Fibroblast of mammary gland (primary cell): ENCODE data around the gene ASPHD1.
"Not testable (repeated sequence)": the region's sequence is repeated elsewhere in the genome, so short reads cannot be mapped to it uniquely, and the experiment has no call there.

Source experiments
- DNase-seq: peaks from one replicate; pipeline ENCODE4 v3.0.0-alpha.2; 2010; ENCODE audit warnings: low read depth
- H3K4me3 ChIP-seq: 2 replicates; pipeline ENCODE4 v1.5.1; 2011; ENCODE audit warnings: low read depth, mild to moderate bottlenecking, low read length, moderate library complexity; ENCODE audit not compliant: control insufficient read depth
- TF ChIP-seq, protein P1 (sequence below): conservative IDR thresholded peaks from 2 replicates; pipeline ENCODE4 v1.5.1; 2011; ENCODE audit warnings: low read depth, low read length, inconsistent platforms; ENCODE audit not compliant: control insufficient read depth, insufficient read depth

Gene ASPHD1

DNA sequence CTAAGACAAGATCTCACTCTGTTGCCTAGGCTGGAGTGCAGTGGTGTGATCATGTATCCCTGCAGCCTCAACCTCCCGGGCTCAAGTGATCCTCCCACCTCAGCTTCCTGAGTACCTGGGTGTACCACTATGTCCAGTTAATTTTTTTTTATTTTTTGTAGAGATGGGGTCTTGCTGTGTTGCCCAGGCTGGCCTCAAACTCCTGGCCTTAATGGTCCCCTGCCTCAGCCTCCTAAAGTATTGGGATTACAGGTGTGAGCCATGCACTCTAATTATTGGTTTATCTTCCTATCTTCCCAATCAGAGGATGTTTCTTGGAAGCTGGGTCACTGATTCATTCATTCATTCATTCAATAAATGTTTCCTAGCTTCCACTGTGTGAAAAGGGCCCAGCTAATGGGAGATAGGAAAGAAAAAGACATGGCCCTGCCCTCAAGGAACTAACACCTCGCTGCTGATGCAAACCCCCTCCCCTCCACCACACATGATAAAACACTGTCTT, 8.5 kb downstream of the ASPHD1 start:
- TF ChIP-seq, protein P1, sequence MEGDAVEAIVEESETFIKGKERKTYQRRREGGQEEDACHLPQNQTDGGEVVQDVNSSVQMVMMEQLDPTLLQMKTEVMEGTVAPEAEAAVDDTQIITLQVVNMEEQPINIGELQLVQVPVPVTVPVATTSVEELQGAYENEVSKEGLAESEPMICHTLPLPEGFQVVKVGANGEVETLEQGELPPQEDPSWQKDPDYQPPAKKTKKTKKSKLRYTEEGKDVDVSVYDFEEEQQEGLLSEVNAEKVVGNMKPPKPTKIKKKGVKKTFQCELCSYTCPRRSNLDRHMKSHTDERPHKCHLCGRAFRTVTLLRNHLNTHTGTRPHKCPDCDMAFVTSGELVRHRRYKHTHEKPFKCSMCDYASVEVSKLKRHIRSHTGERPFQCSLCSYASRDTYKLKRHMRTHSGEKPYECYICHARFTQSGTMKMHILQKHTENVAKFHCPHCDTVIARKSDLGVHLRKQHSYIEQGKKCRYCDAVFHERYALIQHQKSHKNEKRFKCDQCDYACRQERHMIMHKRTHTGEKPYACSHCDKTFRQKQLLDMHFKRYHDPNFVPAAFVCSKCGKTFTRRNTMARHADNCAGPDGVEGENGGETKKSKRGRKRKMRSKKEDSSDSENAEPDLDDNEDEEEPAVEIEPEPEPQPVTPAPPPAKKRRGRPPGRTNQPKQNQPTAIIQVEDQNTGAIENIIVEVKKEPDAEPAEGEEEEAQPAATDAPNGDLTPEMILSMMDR: no peak
- no peak for DNase-seq
- H3K4me3 ChIP-seq: no peak overlapping the region

DNA sequence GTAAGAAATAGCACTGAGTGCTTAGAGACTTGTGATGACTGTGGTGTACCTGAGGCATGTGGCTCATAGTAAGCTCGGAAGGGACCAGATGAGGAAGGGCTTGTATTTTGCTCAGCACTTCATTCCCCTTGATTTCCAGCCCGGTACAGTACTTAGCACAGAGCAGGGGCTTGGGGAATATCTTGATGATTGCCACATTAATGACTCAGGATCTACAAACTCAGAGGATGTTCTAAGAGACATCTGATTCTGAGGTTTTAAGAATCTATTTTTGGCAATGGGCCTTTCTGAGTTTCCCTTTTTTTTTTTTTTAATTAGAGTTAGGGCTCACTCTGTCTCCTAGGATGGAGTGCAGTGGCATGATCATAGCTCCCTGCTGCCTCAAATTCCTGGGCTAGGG, 9.1 kb downstream of the ASPHD1 start:
- no peak overlapping the region for H3K4me3 ChIP-seq
- TF ChIP-seq, protein P1: no peak
- peak; percentile 87 for DNase-seq

DNA sequence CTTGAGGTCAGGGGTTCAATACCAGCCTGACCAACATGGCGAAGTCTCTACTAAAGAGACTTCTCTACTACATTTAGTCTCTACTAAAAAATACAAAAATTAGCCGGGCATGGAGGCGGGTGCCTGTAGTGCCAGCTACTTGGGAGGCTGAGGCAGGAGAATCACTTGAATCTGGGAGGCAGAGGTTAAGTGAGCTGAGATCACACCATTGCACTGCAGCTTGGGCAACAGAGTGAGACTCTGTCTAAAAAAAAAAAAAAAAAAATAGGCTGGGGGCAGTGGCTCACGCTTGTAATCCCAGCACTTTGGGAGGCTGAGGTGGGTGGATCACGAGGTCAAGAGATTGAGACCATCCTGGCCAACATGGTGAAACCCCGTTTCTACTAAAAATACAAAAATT, 9.6 kb downstream of the ASPHD1 start:
- DNase-seq: not testable (repeated sequence)

DNA sequence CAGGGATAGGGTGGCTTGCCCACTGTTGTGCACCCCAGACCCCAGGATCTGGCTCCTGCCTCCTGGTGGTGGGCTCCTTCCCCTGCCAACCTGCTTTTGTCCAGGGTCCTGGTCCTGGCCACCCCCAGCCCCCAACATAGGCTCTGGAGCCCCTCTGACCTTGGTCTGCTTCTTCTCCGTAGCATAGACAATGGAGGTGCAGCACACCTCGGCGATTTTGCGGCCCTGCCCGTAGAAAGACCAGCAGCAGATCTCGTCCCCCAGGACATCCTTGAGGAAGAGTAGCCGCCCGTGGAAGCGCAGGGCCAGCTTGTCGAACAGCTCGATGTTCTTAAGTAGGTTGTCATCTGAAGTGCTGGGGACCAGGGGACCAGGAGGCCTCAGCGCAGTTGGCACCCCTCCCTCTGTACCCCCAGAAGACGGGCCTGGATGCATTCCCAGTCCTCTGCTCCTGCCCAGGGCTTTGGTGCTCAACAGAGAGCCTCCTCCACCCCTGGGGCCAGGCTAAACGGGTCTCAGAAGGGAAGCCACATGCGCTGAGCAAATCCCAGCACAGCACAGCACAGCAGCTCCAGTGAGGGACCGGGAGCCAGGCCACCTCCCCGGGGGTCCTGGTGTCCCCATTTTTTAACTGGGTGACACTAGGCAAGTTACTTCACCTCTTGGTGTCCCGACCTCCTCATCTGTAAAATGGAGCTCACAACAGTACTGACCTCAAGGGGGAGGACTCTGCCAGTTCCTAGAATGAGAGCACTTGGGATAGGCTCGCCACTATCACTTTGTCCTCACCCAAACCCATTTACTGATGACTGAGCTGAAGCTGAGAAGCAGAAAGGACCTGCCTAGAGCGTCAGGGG, 10.8 kb downstream of the ASPHD1 start:
- TF ChIP-seq, protein P1: no peak
- H3K4me3 ChIP-seq: no peak overlapping the region
- no peak for DNase-seq

More for the DNA sequence above, 9.6 kb downstream of the ASPHD1 start:
- not testable (repeated sequence) for H3K4me3 ChIP-seq

DNA sequence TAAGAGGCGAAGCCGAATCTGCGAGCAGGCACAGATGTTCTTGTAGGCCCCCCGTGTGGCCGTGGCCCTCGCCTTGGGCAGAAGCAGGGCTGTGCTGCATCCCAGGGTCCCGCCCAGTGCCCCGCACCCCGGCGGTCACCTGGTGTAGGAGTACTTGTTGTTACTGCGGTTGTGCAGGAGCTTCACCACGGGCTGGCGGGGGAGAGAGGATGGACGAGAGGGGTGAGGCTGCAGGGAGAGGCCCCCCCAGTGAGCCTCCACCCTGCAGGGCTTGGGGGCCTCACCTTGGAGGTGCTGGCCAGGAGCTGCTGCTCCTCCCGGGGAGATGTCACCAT, 11.4 kb downstream of the ASPHD1 start:
- no peak overlapping the region for H3K4me3 ChIP-seq
- DNase-seq: no peak
- TF ChIP-seq, protein P1: no peak

GRCh38 chr16:29912087-29912486, 11.8 kb downstream of the ASPHD1 start:
- TF ChIP-seq, protein P1: no peak
- H3K4me3 ChIP-seq: no peak overlapping the region
- DNase-seq: no peak

DNA sequence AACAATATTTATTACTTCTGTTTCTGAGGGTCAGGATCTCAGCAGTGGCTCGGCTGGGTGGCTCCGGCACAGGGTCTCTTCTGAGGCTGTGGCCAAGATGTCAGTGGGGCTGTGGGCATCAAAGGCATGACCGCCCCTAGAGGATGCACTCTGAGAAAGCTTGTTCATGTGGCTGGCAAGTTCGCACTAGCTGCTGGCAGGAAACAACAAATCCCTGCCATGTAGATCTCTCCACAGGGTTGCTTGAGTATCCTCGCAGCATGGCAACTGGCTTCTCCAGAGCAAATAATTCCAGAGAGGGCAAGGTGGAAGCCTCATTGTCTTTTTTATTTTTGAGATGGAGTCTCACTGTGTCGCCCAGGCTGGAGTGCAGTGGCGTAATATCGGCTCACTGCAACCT, 13.2 kb downstream of the ASPHD1 start:
- H3K4me3 ChIP-seq: no peak overlapping the region
- DNase-seq: no peak
- TF ChIP-seq, protein P1: no peak
